GM12875 (cell line): ENCODE measurements around the gene IDE.
"Not testable (repeated sequence)": the region's sequence is repeated elsewhere in the genome, so short reads cannot be mapped to it uniquely, and the experiment has no call there.

Source experiments
- H3K4me3 ChIP-seq: one replicate; pipeline ENCODE4 v1.5.1; 2011; ENCODE audit warnings: low read depth, low read length, control low read depth
- TF ChIP-seq, protein P1 (sequence below): IDR thresholded peaks from 2 replicates; pipeline ENCODE4 v1.5.1; 2011; ENCODE audit warnings: low read depth, mild to moderate bottlenecking, control low read depth, inconsistent platforms, low read length, moderate library complexity, borderline replicate concordance; ENCODE audit not compliant: insufficient read depth

Gene IDE

DNA sequence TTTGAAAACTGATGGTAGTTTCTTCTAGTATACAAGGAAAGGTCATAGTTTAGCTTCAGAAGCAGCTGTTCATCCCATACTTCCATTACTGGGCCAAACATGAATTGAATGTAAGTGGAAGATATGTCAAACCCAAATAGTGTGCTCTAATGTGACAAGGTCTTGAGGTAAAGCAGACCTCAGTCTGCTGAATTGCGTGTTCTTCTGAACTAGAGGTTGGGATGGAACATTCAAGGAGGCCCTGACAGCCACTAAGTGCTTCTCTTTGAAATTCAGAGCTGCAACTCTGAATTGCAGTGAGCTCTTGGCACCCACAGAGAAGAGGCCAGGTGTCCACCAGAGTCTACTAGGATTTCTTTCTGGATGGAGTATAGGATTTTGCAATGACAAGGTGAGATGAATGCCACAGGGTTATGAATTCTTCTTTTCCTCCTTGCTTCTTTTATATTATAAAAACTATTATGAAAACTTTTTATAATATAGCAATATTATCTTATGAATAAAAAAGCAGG, 98.5 kb downstream of the IDE start:
- TF ChIP-seq, protein P1, sequence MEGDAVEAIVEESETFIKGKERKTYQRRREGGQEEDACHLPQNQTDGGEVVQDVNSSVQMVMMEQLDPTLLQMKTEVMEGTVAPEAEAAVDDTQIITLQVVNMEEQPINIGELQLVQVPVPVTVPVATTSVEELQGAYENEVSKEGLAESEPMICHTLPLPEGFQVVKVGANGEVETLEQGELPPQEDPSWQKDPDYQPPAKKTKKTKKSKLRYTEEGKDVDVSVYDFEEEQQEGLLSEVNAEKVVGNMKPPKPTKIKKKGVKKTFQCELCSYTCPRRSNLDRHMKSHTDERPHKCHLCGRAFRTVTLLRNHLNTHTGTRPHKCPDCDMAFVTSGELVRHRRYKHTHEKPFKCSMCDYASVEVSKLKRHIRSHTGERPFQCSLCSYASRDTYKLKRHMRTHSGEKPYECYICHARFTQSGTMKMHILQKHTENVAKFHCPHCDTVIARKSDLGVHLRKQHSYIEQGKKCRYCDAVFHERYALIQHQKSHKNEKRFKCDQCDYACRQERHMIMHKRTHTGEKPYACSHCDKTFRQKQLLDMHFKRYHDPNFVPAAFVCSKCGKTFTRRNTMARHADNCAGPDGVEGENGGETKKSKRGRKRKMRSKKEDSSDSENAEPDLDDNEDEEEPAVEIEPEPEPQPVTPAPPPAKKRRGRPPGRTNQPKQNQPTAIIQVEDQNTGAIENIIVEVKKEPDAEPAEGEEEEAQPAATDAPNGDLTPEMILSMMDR = no peak

GRCh38 chr10:92470026-92470425, 103.9 kb downstream of the IDE start:
- TF ChIP-seq, protein P1 = no peak

More for the DNA sequence above, 98.5 kb downstream of the IDE start:
- H3K4me3 ChIP-seq = no peak overlapping the region

DNA sequence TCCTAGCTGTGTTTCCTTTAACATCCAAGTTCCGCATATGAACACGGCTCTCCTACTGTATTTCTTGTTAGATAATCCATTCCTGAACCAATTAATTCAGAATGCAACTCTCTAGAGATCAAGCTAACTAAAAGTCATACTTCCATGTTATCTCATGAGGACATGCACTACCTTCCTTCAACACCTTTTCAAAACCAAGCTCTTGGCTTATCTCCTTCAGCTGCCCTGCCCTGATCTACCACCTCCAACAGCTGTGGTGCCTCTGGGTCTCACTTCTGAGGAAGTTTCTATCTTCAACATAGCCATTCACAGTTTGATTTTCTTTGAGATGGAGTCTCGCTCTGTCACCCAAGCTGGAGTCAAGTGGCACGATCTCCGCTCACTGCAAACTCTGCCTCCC, 109.5 kb downstream of the IDE start:
- TF ChIP-seq, protein P1 = no peak
- H3K4me3 ChIP-seq = no peak overlapping the region

More at GRCh38 chr10:92470026-92470425, 103.9 kb downstream of the IDE start:
- no peak overlapping the region for H3K4me3 ChIP-seq

DNA sequence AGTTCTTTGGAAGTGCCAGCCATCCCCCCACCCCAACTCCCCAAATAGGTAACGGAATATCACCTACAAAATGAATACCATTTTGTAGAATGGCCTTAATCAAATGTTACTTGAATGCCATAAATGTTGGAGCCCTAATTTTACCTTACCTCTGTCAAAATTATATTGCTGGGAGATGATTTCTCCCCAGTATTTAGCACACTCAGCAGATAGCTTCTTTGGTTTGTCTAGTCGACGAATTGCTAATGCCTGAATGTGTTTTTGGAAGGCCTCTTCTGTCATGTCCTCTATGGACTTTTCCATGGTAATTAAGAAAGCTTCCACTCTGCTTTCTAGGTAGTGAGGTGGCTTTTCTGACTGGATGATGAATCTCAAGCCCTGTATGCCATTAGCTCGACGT, 110.3 kb downstream of the IDE start:
- H3K4me3 ChIP-seq = no peak overlapping the region
- TF ChIP-seq, protein P1 = no peak

GRCh38 chr10:92454955-92455354, 118.9 kb downstream of the IDE start:
- not testable (repeated sequence) for H3K4me3 ChIP-seq

GRCh38 chr10:92452313-92452712, 121.6 kb downstream of the IDE start:
- TF ChIP-seq, protein P1 = no peak

DNA sequence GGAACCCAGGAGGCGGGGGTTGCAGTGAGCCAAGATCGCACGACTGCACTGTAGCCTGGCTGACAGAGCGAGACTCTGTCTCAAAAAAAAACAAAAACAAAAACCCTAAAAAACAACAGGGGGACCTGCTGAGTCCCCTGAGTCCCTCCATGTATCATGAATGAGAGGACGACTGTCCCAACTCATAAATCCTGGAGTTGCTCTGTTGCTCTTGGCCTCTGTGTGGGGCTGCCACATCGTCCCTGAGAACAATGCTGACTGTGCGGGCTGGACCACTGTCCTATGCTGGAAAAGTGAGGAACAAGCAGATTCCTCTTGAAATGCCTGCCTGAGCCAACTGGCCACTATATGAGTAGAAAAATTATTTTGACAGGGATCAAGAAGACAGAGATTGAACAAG, 122.5 kb downstream of the IDE start:
- H3K4me3 ChIP-seq = no peak overlapping the region
- TF ChIP-seq, protein P1 = no peak

More at GRCh38 chr10:92452313-92452712, 121.6 kb downstream of the IDE start:
- H3K4me3 ChIP-seq = no peak overlapping the region

DNA sequence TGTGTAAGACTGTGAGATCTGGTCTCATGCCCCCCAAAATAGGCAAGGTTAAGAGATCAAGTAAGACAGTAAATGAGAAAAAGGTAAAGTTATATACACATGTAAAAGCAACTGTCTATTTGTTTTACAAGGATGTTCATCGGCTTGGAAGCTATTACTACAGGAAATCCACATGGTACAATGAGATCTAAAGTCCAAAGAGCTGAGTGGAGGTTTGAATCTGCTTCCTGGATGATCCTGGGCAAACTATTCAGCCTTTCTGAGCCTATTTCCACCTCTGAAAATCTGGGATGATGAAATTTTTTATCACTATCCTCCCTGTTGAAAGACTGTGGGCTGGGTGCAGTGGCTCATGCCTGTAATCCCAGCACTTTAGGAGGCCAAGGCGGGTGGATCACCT, 123.0 kb downstream of the IDE start:
- TF ChIP-seq, protein P1 = no peak
- no peak overlapping the region for H3K4me3 ChIP-seq
